ENCODE data around the gene NSRP1. TPM values are rescaled to one million over a fixed set of nuclear protein-coding genes. Genes with fewer than 3 reads are reported as not detected.
A peak's percentile ranks its signal among the peaks of the same experiment; 100 is the strongest.

NSRP1 gene
- total and polyA plus RNA-seq, 10 of the 15 experiments (the other 5 are each of a cell fraction or from before 2014, with no cell fraction given): 12.5 to 69.7 (median 37.8) TPM

- TF ChIP-seq SMAD1 (IDR thresholded peaks at IDR 0.05; ENCODE audit: low read depth, partially characterized antibody): peak; percentile 83
- no peak; the same call in 1 of the 2 replicates for TF ChIP-seq TCF7 (IDR thresholded peaks at IDR 0.05; ENCODE audit: borderline replicate concordance)
- TF ChIP-seq ZBTB33 (IDR thresholded peaks at IDR 0.05): 0 out of 2 replicates have a peak, but pooled peaks have one; percentile 34
Observed at GRCh38 chr17:30116661-30117551, at the start of gene NSRP1 (continued).

GRCh38 chr17:30068465-30068864 lies 48.2 kb upstream of the NSRP1 start:
- no peaks in the 10 kb centered on the region for H3K36me3 ChIP-seq (ENCODE audit: control insufficient read depth in 2 of 2, insufficient read depth in 2 of 2, low read length in 1 of 2)
- FAIRE-seq (no peak), ATAC-seq (no peak), DNase-seq (ENCODE audit: low read depth, low spot score) (no peak)
- H3K4me1 ChIP-seq (ENCODE audit: control insufficient read depth, insufficient read depth, low read length): no peaks in the 10 kb centered on the region
- intact Hi-C loops (cut with micrococcal nuclease; ENCODE audit: unreplicated experiment) (no loop called here), in situ Hi-C loops (cut with MboI) (loop anchor here (10.0 kb wide), 1 partner anchor 724 kb away; no protein-coding TSS in a partner anchor)
- no peaks in the 10 kb centered on the region for H3K79me2 ChIP-seq (ENCODE audit: control insufficient read depth, insufficient read depth, low read length)
- ChIA-PET SMC1A (ENCODE audit: uncharacterized antibody, unreplicated experiment) (no interaction called here), RAD21 (ENCODE audit: unreplicated experiment) (no interaction called here), POLR2A (no interaction called here), CTCF (interaction anchor here (0.9 kb wide), 1 partner anchor 36 kb away, joined by 4 read pairs; no protein-coding TSS in a partner anchor)
- H3K27ac ChIP-seq (ENCODE audit: control insufficient read depth, insufficient read depth): no peak overlapping the region
- no peaks in the 10 kb centered on the region for H3K27me3 ChIP-seq (replicated peaks in 1 of 2; ENCODE audit: control insufficient read depth in 2 of 2, insufficient read depth in 2 of 2, low read length in 1 of 2)
- H3K4me2 ChIP-seq (ENCODE audit: control insufficient read depth, insufficient read depth): no peak overlapping the region
- H3K9me3 ChIP-seq (replicated peaks; ENCODE audit: control insufficient read depth, insufficient read depth, low read length): peaks cover 4% of the 10 kb centered on the region
- no peak overlapping the region for H2AFZ ChIP-seq (ENCODE audit: control insufficient read depth, low read depth, low read length)
- no peaks in the 10 kb centered on the region for H4K20me1 ChIP-seq (ENCODE audit: control insufficient read depth, insufficient read depth)
- BruUV-seq (replicated peaks): no TSS peak
- 72% methylated on average over 16 of the region's 16 CpGs for WGBS (ENCODE audit: insufficient coverage, insufficient replicate concordance, low lambda C conversion rate, missing lambda C conversion rate)
- no peak overlapping the region for H3K9ac ChIP-seq (ENCODE audit: control insufficient read depth, insufficient read depth, low read length)
- TF ChIP-seq HSF1 (IDR thresholded peaks at IDR 0.05; ENCODE audit: low read depth, low read length): no peak
- no peak overlapping the region for H3K4me3 ChIP-seq
